Ectodermal cell (in vitro differentiated cells): Measurements from ENCODE around the gene HAUS7.

ENCODE experiments used
- H3K27ac ChIP-seq: 2 replicates; pipeline ENCODE4 v1.7.0; 2013; ENCODE audit warnings: mild to moderate bottlenecking, low read depth, low read length; ENCODE audit not compliant: insufficient read depth, poor library complexity, severe bottlenecking
- H3K27me3 ChIP-seq: 2 replicates; pipeline ENCODE4 v1.7.0; 2013; ENCODE audit warnings: mild to moderate bottlenecking, low read length; ENCODE audit not compliant: insufficient read depth, control insufficient read depth, poor library complexity, severe bottlenecking
- H3K36me3 ChIP-seq: one replicate; pipeline ENCODE4 v1.7.0; 2013; ENCODE audit warnings: low read length; ENCODE audit not compliant: control insufficient read depth, insufficient read depth
- H3K4me1 ChIP-seq: one replicate; pipeline ENCODE4 v1.7.0; 2013; ENCODE audit warnings: low read length; ENCODE audit not compliant: control insufficient read depth, insufficient read depth
- H3K4me3 ChIP-seq: 2 replicates; pipeline ENCODE4 v1.7.0; 2013; ENCODE audit warnings: low read depth, low read length, control low read depth; ENCODE audit not compliant: insufficient read depth
- H3K9me3 ChIP-seq: 2 replicates; pipeline ENCODE4 v1.7.0; 2013; ENCODE audit warnings: mild to moderate bottlenecking, low read length, moderate library complexity; ENCODE audit not compliant: control insufficient read depth
- WGBS, 2 experiments: methylation state at CpG; one replicate each; pipeline ENCODE4 v1.1.7; 2013; ENCODE audit warnings: missing lambda C conversion rate in 2 of 2; 5-methylcytosine and 5-hydroxymethylcytosine counted together

Gene HAUS7

DNA sequence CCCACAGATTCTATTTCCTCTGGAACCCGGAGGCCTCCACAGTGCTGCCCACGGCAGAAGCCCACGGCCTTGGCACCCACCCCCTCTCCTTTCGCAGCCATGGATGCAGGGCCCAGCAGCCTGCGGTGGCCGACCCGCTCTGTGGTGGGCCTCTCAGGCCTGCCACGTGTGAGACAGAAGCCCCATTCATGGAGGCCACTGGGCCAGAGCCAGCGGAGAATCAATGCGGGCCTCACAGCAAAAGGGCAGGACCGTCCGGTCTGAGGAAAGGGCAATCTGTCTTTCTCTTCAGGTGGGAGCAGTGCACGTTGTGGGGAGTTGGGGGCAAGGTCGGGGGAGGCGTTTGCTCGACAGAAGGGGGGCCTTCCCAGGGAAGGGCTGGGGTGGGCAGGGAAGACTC, 8.4 kb upstream of the HAUS7 start:
- Histone ChIP-seq H3K4me3 (no peak overlapping the region), H3K27me3 (peaks cover 15% of the 10 kb centered on the region), H3K36me3 (no peaks in the 10 kb centered on the region), H3K9me3 (no peaks in the 10 kb centered on the region), H3K27ac (no peak overlapping the region), H3K4me1 (no peaks in the 10 kb centered on the region)
- WGBS, 2 experiments, result 87 to 93% methylated on average over 16 of the region's 16 CpGs

- H3K27ac ChIP-seq, result no peak overlapping the region
- peaks cover 15% of the 10 kb centered on the region for H3K27me3 ChIP-seq
- H3K36me3 ChIP-seq, result no peaks in the 10 kb centered on the region
- no peak overlapping the region for H3K4me3 ChIP-seq
- WGBS, 2 experiments, result 86 to 89% methylated on average over 9 of the region's 9 CpGs
- H3K9me3 ChIP-seq, result no peaks in the 10 kb centered on the region
- no peaks in the 10 kb centered on the region for H3K4me1 ChIP-seq
Observed at GRCh38 chrX:153477901-153478300, 7.5 kb upstream of the HAUS7 start.

- H3K4me1 ChIP-seq, result no peaks in the 10 kb centered on the region
- peaks cover 15% of the 10 kb centered on the region for H3K27me3 ChIP-seq
- H3K9me3 ChIP-seq, result no peaks in the 10 kb centered on the region
- H3K36me3 ChIP-seq, result no peaks in the 10 kb centered on the region
- H3K27ac ChIP-seq, result no peak overlapping the region
- 74 to 81% methylated on average over 11 of the region's 11 CpGs for WGBS, 2 experiments
- H3K4me3 ChIP-seq, result no peak overlapping the region
Observed at GRCh38 chrX:153477364-153477857, 7.0 kb upstream of the HAUS7 start.

DNA sequence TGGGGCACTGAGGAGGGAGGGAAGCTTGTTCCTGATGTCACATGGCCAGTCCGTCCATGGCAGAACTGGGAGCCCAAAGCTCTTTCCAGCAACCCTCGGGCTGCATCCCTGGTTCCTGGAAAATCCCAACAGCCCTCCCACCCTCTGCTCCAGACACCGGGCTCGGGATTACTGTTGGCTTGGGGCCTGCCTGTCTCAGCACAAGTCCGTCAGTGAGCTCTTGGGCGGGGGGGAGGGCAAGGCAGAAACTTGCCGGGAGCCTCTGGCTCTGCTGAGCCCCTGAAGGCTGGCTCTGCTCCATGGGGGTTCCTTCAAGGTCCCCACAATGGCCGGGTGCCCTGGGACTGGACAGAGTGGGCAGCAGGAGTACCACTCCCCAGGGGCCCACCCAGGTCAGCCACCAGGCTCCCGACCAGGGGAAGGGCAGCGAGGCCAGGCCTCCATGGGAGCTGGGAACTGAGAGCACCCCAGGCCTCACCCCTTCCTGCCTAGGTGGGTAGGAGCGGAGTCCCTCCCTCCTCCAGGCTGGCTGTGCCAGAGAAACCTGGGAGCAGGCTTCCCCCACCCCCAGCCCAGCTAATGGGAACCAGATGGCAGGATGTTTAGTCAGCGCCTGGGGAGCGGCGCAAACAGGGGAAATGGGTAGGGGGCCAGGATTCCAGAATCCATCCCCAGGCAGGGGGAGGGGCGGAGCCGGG, 6.4 kb upstream of the HAUS7 start:
- Histone ChIP-seq H3K27me3 (peaks cover 15% of the 10 kb centered on the region), H3K27ac (no peak overlapping the region), H3K4me1 (no peaks in the 10 kb centered on the region), H3K9me3 (no peaks in the 10 kb centered on the region), H3K4me3 (no peak overlapping the region), H3K36me3 (no peaks in the 10 kb centered on the region)
- WGBS, 2 experiments, result 79 to 81% methylated on average over 15 to 16 of the region's 16 CpGs

- Histone ChIP-seq H3K36me3 (no peaks in the 10 kb centered on the region), H3K27ac (no peak overlapping the region), H3K9me3 (no peaks in the 10 kb centered on the region), H3K4me3 (no peak overlapping the region), H3K4me1 (no peaks in the 10 kb centered on the region), H3K27me3 (peaks cover 15% of the 10 kb centered on the region)
- 88 to 90% methylated on average over 11 of the region's 11 CpGs for WGBS, 2 experiments
Observed at GRCh38 chrX:153475751-153476281, 5.4 kb upstream of the HAUS7 start.

- Histone ChIP-seq H3K27me3 (peaks cover 15% of the 10 kb centered on the region), H3K4me1 (no peaks in the 10 kb centered on the region), H3K4me3 (no peak overlapping the region), H3K9me3 (no peaks in the 10 kb centered on the region), H3K27ac (no peak overlapping the region), H3K36me3 (no peaks in the 10 kb centered on the region)
- 89 to 92% methylated on average over 7 of the region's 7 CpGs for WGBS, 2 experiments
Observed at GRCh38 chrX:153475271-153475670, 4.9 kb upstream of the HAUS7 start.

DNA sequence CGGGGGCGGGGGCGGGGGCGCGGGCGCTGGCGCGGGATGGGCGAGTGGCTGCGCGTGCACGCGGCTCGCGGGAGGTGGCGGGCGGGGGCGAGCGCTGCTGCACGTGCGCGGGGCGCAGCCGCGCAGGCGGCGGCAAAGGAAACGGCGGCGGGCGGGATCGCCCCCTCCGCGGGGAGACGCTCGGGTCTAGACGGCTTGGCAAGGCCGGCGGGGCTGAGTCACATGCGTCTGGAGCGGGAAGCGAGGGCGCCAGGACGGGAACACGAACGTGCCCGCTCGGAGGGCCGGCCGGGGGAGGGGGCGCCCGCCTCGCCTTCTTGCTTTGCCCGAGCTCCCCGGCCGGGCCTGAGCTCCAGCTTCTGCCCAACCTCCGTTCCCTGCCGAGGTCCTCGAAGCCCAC, 4.3 kb upstream of the HAUS7 start:
- no peak overlapping the region for H3K27ac ChIP-seq
- no peaks in the 10 kb centered on the region for H3K4me1 ChIP-seq
- no peak overlapping the region for H3K4me3 ChIP-seq
- WGBS, 2 experiments, result 23 to 31% methylated on average over 54 to 59 of the region's 59 CpGs
- H3K36me3 ChIP-seq, result no peaks in the 10 kb centered on the region
- no peaks in the 10 kb centered on the region for H3K9me3 ChIP-seq
- H3K27me3 ChIP-seq, result peaks cover 15% of the 10 kb centered on the region

- H3K9me3 ChIP-seq, result no peaks in the 10 kb centered on the region
- no peak overlapping the region for H3K27ac ChIP-seq
- no peaks in the 10 kb centered on the region for H3K36me3 ChIP-seq
- peaks cover 4% of the 10 kb centered on the region for H3K4me1 ChIP-seq
- WGBS, 2 experiments, result 82 to 85% methylated on average over 10 of the region's 10 CpGs
- no peak overlapping the region for H3K4me3 ChIP-seq
- peaks cover 15% of the 10 kb centered on the region for H3K27me3 ChIP-seq
Observed at GRCh38 chrX:153474266-153474665, 3.9 kb upstream of the HAUS7 start.

GRCh38 chrX:153473126-153473525, 2.8 kb upstream of the HAUS7 start:
- 89 to 91% methylated on average over 10 of the region's 10 CpGs for WGBS, 2 experiments
- Histone ChIP-seq H3K36me3 (no peaks in the 10 kb centered on the region), H3K4me1 (peaks cover 4% of the 10 kb centered on the region)

DNA sequence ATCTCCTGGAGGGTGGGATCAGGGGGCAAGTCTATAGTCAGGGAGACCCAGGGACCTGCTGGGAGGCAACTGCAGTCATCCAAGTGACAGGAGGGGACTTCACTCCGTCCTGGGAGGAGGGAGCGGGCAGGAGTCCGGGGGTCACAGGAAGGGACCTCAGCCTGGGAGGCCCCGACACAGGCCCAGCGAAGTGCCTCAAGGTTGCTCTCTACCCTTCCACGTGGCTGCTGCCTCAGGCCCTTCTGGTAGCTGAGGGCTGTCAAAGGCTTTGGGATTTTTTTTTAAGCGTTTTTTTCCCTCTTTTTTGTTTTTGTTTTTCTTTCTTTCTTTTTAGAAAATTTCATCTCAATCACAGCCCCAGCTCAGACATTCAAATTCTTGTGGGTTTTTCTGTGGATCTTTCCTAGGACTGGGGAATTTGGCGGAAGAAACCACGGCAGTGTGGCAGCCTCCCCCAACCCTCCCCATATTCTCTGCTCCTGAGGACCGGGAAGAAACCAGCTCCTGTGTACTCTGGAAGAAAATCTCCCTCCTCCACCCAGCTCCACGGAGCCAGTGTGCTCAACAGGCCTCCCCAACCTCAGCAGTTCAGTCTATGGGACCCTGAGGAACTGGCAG, 1.4 kb upstream of the HAUS7 start:
- Histone ChIP-seq H3K27me3 (peaks cover 15% of the 10 kb centered on the region), H3K27ac (no peak overlapping the region)
- WGBS, 2 experiments, result 73 to 78% methylated on average over 10 to 11 of the region's 11 CpGs

More at GRCh38 chrX:153473126-153473525, 2.8 kb upstream of the HAUS7 start:
- Histone ChIP-seq H3K27me3 (peaks cover 15% of the 10 kb centered on the region), H3K4me3 (no peak overlapping the region), H3K27ac (no peak overlapping the region), H3K9me3 (no peaks in the 10 kb centered on the region)

More for the DNA sequence above, 1.4 kb upstream of the HAUS7 start:
- peaks cover 4% of the 10 kb centered on the region for H3K4me1 ChIP-seq
- H3K4me3 ChIP-seq, result no peak overlapping the region
- H3K9me3 ChIP-seq, result no peaks in the 10 kb centered on the region
- no peaks in the 10 kb centered on the region for H3K36me3 ChIP-seq
